Tibial artery (tissue), 4 donors: ENCODE data around the gene SCN1B.

Experiments used
- DNase-seq, 2 donors: peaks; one replicate each; pipeline ENCODE4 v3.0.0-alpha.2; 2019
- H3K27ac ChIP-seq, 2 donors: fragments of 200-600 bp; sonication (generic) in 1 of 2; 1 replicate in 1 of 2; 2 replicates in 1 of 2; pipeline ENCODE4 v1.5.1; 2018 to 2019; ENCODE audit warnings: mild to moderate bottlenecking in 1 of 2
- H3K27me3 ChIP-seq, 2 donors: fragments of 200-600 bp; sonication (generic) in 1 of 2; one replicate each; pipeline versions ENCODE4 v1.5.1 to v1.6.0; 2016 to 2019
- H3K36me3 ChIP-seq, 3 donors: fragments of 200-600 bp; sonication (generic) in 2 of 3; one replicate each; pipeline ENCODE4 v1.5.1; 2016 to 2019; ENCODE audit warnings: mild to moderate bottlenecking in 2 of 3
- H3K4me1 ChIP-seq, 4 donors: fragments of 200-600 bp; sonication (generic) in 2 of 4; 1 replicate in 3 of 4; 2 replicates in 1 of 4; pipeline ENCODE4 v1.5.1; 2016 to 2019
- H3K4me3 ChIP-seq, 2 donors: fragments of 200-600 bp; sonication (generic) in 1 of 2; 1 replicate in 1 of 2; 2 replicates in 1 of 2; pipeline ENCODE4 v1.5.1; 2018 to 2019; ENCODE audit warnings: mild to moderate bottlenecking in 2 of 2
- H3K9me3 ChIP-seq, 3 donors: fragments of 200-600 bp; sonication (generic) in 1 of 3; one replicate each; pipeline ENCODE4 v1.5.1; 2016 to 2019
- CTCF ChIP-seq, 2 experiments: fragments of 200-600 bp in 1 of 2; fragments of 450-650 bp in 1 of 2; IDR thresholded peaks; one replicate each; pipeline ENCODE4 v1.5.1; 2017 to 2019; ENCODE audit warnings: antibody characterized with exemption in 2 of 2, mild to moderate bottlenecking in 1 of 2, moderate library complexity in 1 of 2
- intact Hi-C: fragments of 100-400 bp; cut with DNase I; formaldehyde crosslinking; loops from one replicate; pipeline ENCODE4 v1.15.0; 2023; ENCODE audit warnings: low total_unique reads

Gene SCN1B

DNA sequence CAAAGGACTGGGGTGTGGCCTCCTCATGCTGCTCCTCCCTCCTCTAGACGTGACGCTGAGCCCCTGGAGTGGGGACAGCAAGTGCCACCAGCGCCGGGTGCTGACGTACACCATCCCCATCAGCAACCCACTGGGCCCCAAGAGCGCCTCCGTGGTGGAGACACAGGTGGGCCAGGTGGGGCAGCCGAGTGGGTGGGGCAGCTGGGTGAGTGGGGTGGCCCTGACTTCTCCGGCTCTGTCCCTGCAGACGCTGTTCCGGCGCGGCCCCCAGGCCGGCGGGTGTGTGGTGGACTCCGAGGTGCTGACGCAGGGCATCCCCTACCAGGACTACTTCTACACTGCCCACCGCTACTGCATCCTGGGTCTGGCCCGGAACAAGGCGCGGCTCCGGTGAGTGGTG lies 11.1 kb upstream of the SCN1B start:
- intact Hi-C loops: no loop called here
- no peaks in the 10 kb centered on the region for H3K27me3 ChIP-seq
- no peak for DNase-seq
- no peaks in the 10 kb centered on the region for H3K9me3 ChIP-seq
- no peak for TF ChIP-seq CTCF (IDR thresholded peaks at IDR 0.05)
- H3K27ac ChIP-seq: no peak overlapping the region
- H3K4me1 ChIP-seq: no peaks in the 10 kb centered on the region
- H3K36me3 ChIP-seq: peaks cover 74 to 100% (median 89%) of the 10 kb centered on the region in 3 donors
- H3K4me3 ChIP-seq: no peak overlapping the region

DNA sequence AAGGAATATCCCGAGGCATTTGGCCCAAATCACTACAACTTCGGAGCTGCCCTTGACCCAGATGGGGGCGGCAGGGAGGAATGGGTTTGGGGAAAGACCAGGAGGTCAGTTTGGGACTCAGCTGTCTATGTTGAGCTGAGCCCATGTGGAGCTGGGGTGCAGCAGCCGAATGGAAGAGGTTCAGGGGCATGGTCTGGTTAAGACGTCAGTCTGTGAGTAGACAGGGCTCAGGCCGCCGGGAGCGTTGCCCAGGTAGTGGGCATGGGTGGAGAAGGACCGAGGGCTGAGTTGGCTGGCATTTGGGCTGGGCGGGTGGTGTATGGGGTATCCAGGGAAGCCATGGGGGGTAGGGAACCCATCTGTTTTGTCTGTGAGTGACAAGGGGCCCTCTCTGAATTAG lies 9.3 kb upstream of the SCN1B start:
- H3K4me1 ChIP-seq: no peaks in the 10 kb centered on the region
- intact Hi-C loops: no loop called here
- no peak for TF ChIP-seq CTCF (IDR thresholded peaks at IDR 0.05)
- H3K36me3 ChIP-seq: peaks cover 65 to 100% (median 94%) of the 10 kb centered on the region in 3 donors
- no peak for DNase-seq
- H3K9me3 ChIP-seq: no peaks in the 10 kb centered on the region
- no peaks in the 10 kb centered on the region for H3K27me3 ChIP-seq
- H3K4me3 ChIP-seq: no peak overlapping the region
- H3K27ac ChIP-seq: no peak overlapping the region

GRCh38 chr19:35021596-35021995 lies 8.7 kb upstream of the SCN1B start:
- no peak overlapping the region for H3K27ac ChIP-seq
- peaks cover 69 to 100% (median 95%) of the 10 kb centered on the region in 3 donors for H3K36me3 ChIP-seq
- no peaks in the 10 kb centered on the region for H3K9me3 ChIP-seq
- no peak for DNase-seq
- TF ChIP-seq CTCF (IDR thresholded peaks at IDR 0.05): no peak
- no peaks in the 10 kb centered on the region for H3K27me3 ChIP-seq
- no peak overlapping the region for H3K4me3 ChIP-seq
- intact Hi-C loops: no loop called here
- no peaks in the 10 kb centered on the region for H3K4me1 ChIP-seq

GRCh38 chr19:35022460-35022859 lies 7.8 kb upstream of the SCN1B start:
- Histone ChIP-seq H3K36me3 (peaks cover 69 to 100% (median 95%) of the 10 kb centered on the region in 3 donors), H3K9me3 (no peaks in the 10 kb centered on the region), H3K27me3 (no peaks in the 10 kb centered on the region), H3K27ac (no peak overlapping the region), H3K4me1 (no peaks in the 10 kb centered on the region), H3K4me3 (no peak overlapping the region)
- no peak for DNase-seq
- TF ChIP-seq CTCF (IDR thresholded peaks at IDR 0.05): no peak
- intact Hi-C loops: no loop called here

DNA sequence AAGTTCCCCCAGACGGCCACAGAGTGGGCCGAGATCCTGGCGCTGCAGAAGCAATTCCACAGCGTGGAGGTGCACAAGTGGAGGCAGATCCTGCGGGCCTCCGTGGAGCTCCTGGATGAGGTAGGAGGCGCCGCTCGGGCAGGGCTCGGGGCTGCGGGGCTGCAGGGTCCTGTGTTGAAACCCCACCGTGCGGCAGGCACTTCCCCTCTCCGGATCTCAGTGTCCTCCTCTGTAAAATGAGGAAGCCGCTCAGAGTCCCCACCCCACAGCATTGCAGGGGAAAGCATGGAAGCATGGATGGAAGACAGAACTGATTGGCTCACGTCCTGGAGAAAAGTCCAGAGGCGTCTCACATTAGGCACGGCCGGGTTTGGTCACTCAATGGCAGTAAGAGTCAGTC lies 6.8 kb upstream of the SCN1B start:
- H3K9me3 ChIP-seq: no peaks in the 10 kb centered on the region
- no peaks in the 10 kb centered on the region for H3K4me1 ChIP-seq
- intact Hi-C loops: no loop called here
- peak in 1 of 2 donors; percentile 58 for DNase-seq
- no peak overlapping the region for H3K27ac ChIP-seq
- H3K27me3 ChIP-seq: no peaks in the 10 kb centered on the region
- peaks cover 66 to 100% (median 90%) of the 10 kb centered on the region in 3 donors for H3K36me3 ChIP-seq
- no peak for TF ChIP-seq CTCF (IDR thresholded peaks at IDR 0.05)
- H3K4me3 ChIP-seq: no peak overlapping the region

DNA sequence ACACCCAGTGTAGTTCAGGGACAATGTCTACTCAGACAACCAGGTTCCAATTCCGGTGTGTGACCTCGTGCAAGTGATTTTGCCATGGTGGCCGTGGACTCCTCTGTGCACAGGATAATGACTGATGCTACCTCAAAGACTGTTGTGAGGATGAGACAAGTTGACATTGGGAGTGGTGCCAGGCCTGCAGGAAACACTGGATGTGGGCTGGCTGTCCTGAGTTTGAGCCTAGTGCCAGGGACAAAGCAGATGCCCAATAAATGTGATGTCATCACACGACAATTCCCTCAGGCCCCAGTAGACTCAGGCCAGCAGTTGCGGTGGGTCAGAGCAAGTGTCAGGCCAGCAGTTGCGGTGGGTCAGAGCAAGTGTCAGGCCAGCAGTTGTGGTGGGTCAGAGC lies 6.2 kb upstream of the SCN1B start:
- no peaks in the 10 kb centered on the region for H3K9me3 ChIP-seq
- intact Hi-C loops: no loop called here
- no peak overlapping the region for H3K27ac ChIP-seq
- no peak overlapping the region for H3K4me3 ChIP-seq
- peaks cover 60 to 93% (median 84%) of the 10 kb centered on the region in 3 donors for H3K36me3 ChIP-seq
- H3K4me1 ChIP-seq: no peaks in the 10 kb centered on the region
- DNase-seq: no peak
- H3K27me3 ChIP-seq: no peaks in the 10 kb centered on the region
- TF ChIP-seq CTCF (IDR thresholded peaks at IDR 0.05): no peak
